Measurements from ENCODE around the gene DISC1.

- TF ChIP-seq POLR2AphosphoS5 (IDR thresholded peaks at IDR 0.05; ENCODE audit: low read depth), result no peak
- TF ChIP-seq REST (IDR thresholded peaks at IDR 0.05; ENCODE audit: insufficient replicate concordance, low read depth), result no peak
Measured at GRCh38 chr1:231665726-231666125, 39.1 kb downstream of the DISC1 start.

Data from HL-60 (cell line).